Trophoblast cell (in vitro differentiated cells and primary cell): Measurements from ENCODE around the gene SPATS2L.

Source experiments
- DNase-seq, 2 donors: peaks; one replicate each; pipeline ENCODE4 v3.0.0-alpha.2; 2016
- H2AFZ ChIP-seq: 2 replicates; pipeline ENCODE4 v1.6.1; 2013; ENCODE audit warnings: low read length, moderate library complexity, mild to moderate bottlenecking; ENCODE audit not compliant: insufficient read depth, poor library complexity
- H2AK5ac ChIP-seq: 2 replicates; pipeline ENCODE4 v1.6.1; 2013; ENCODE audit warnings: mild to moderate bottlenecking, low read length
- H2BK120ac ChIP-seq: 2 replicates; pipeline ENCODE4 v1.6.1; 2013; ENCODE audit warnings: low read length, mild to moderate bottlenecking, moderate library complexity; ENCODE audit not compliant: insufficient read depth, poor library complexity
- H2BK12ac ChIP-seq: 2 replicates; pipeline ENCODE4 v1.6.1; 2013; ENCODE audit warnings: mild to moderate bottlenecking, low read length, moderate library complexity
- H2BK5ac ChIP-seq: 2 replicates; pipeline ENCODE4 v1.6.1; 2013; ENCODE audit warnings: low read length, low read depth, moderate library complexity, mild to moderate bottlenecking; ENCODE audit not compliant: poor library complexity
- H3K14ac ChIP-seq: 2 replicates; pipeline ENCODE4 v1.6.1; 2013; ENCODE audit warnings: mild to moderate bottlenecking, low read length
- H3K18ac ChIP-seq: 2 replicates; pipeline ENCODE4 v1.6.1; 2013; ENCODE audit warnings: mild to moderate bottlenecking, low read length
- H3K23ac ChIP-seq: 2 replicates; pipeline ENCODE4 v1.6.1; 2013; ENCODE audit warnings: low read length
- H3K27ac ChIP-seq: 2 replicates; pipeline ENCODE4 v1.5.1; 2013; ENCODE audit warnings: low read depth, mild to moderate bottlenecking, inconsistent platforms, low read length, moderate library complexity
- H3K27me3 ChIP-seq: 2 replicates; pipeline ENCODE4 v1.6.1; 2013; ENCODE audit warnings: inconsistent platforms, mild to moderate bottlenecking, low read length, moderate library complexity; ENCODE audit not compliant: insufficient read depth
- H3K36me3 ChIP-seq, 2 experiments: 1 replicate in 1 of 2; 2 replicates in 1 of 2; pipeline ENCODE4 v1.6.1; 2013; ENCODE audit warnings: low read length in 2 of 2, mild to moderate bottlenecking in 2 of 2, moderate library complexity in 1 of 2; ENCODE audit not compliant: insufficient read depth in 2 of 2, control insufficient read depth in 1 of 2
- H3K4ac ChIP-seq: 2 replicates; pipeline ENCODE4 v1.6.1; 2013; ENCODE audit warnings: low read depth, mild to moderate bottlenecking, low read length, moderate library complexity
- H3K4me1 ChIP-seq, 2 experiments: 1 replicate in 1 of 2; 2 replicates in 1 of 2; pipeline ENCODE4 v1.6.1; 2013; ENCODE audit warnings: low read length in 2 of 2, mild to moderate bottlenecking in 2 of 2, moderate library complexity in 1 of 2; ENCODE audit not compliant: insufficient read depth in 2 of 2, control insufficient read depth in 1 of 2
- H3K4me2 ChIP-seq: 2 replicates; pipeline ENCODE4 v1.6.1; 2013; ENCODE audit warnings: inconsistent platforms, mild to moderate bottlenecking, low read length, moderate library complexity
- H3K4me3 ChIP-seq: 2 replicates; pipeline ENCODE4 v1.5.1; 2013; ENCODE audit warnings: mild to moderate bottlenecking, low read depth, low read length, inconsistent platforms
- H3K79me1 ChIP-seq: one replicate; pipeline ENCODE4 v1.6.1; 2013; ENCODE audit warnings: low read length
- H3K79me2 ChIP-seq: 2 replicates; pipeline ENCODE4 v1.6.1; 2013; ENCODE audit warnings: low read length, mild to moderate bottlenecking; ENCODE audit not compliant: control insufficient read depth, insufficient read depth, poor library complexity
- H3K9ac ChIP-seq: 2 replicates; pipeline ENCODE4 v1.6.1; 2013; ENCODE audit warnings: mild to moderate bottlenecking, low read length
- H3K9me3 ChIP-seq: 2 replicates; pipeline ENCODE4 v1.6.1; 2013; ENCODE audit warnings: low read depth, mild to moderate bottlenecking, control low read depth, inconsistent platforms, low read length; ENCODE audit not compliant: insufficient read depth
- H4K12ac ChIP-seq: 2 replicates; pipeline ENCODE4 v1.6.1; 2013; ENCODE audit warnings: low read depth, mild to moderate bottlenecking, low read length, moderate library complexity
- H4K8ac ChIP-seq: 2 replicates; pipeline ENCODE4 v1.6.1; 2013; ENCODE audit warnings: low read depth, mild to moderate bottlenecking, low read length, moderate library complexity
- H4K91ac ChIP-seq: one replicate; pipeline ENCODE4 v1.6.1; 2013; ENCODE audit warnings: low read depth, mild to moderate bottlenecking, low read length, moderate library complexity
- WGBS: extraction: QIAGEN DNeasy Blood & Tissue Kit; methylation state at CpG from one replicate; pipeline ENCODE4 v1.1.7; 2013; ENCODE audit warnings: missing lambda C conversion rate; ENCODE audit not compliant: insufficient read length, insufficient coverage; ENCODE audit errors: extremely low coverage; 5-methylcytosine and 5-hydroxymethylcytosine counted together

The SPATS2L gene

DNA sequence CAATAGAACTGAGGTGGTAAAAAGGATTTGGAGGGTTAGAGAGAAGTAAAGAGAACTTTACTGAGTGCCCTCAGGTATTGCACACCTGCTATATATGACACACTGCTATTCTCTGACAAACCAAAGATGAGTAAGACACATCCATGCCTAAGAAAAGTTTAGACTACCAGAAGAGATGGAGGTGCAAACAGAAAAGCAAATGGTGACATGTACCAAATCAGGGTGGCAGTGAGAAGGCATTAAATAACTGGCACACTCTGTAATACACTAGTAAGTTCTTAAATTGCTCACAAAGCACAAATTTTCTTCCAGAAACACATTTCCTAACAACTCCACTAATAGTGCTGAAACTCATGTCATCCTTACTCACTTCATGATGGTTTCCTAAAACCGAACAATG, 114.8 kb downstream of the SPATS2L start:
- no peak overlapping the region for H4K8ac ChIP-seq
- H3K4me3 ChIP-seq = no peak overlapping the region
- no peaks in the 10 kb centered on the region for H3K27me3 ChIP-seq
- no peak overlapping the region for H3K4me2 ChIP-seq
- H2BK12ac ChIP-seq = no peak overlapping the region
- H3K18ac ChIP-seq = no peak overlapping the region
- H3K36me3 ChIP-seq = peaks cover 15 to 39% of the 10 kb centered on the region in 2 experiments
- peaks cover 2% of the 10 kb centered on the region for H3K79me2 ChIP-seq
- H3K79me1 ChIP-seq = peaks cover 4% of the 10 kb centered on the region
- H2BK5ac ChIP-seq = no peak overlapping the region
- no CpG with 5 or more reads among the region's 1 CpG for WGBS
- H3K9ac ChIP-seq = no peak overlapping the region
- DNase-seq = no peak
- H4K12ac ChIP-seq = no peak overlapping the region
- no peak overlapping the region for H2AFZ ChIP-seq
- H2BK120ac ChIP-seq = no peak overlapping the region
- peaks cover 0 to 12% of the 10 kb centered on the region in 2 experiments for H3K4me1 ChIP-seq
- H3K27ac ChIP-seq = no peak overlapping the region
- H3K9me3 ChIP-seq = no peaks in the 10 kb centered on the region
- H3K4ac ChIP-seq = no peak overlapping the region
- no peak overlapping the region for H3K23ac ChIP-seq
- no peak overlapping the region for H2AK5ac ChIP-seq
- no peak overlapping the region for H3K14ac ChIP-seq
- no peak overlapping the region for H4K91ac ChIP-seq

DNA sequence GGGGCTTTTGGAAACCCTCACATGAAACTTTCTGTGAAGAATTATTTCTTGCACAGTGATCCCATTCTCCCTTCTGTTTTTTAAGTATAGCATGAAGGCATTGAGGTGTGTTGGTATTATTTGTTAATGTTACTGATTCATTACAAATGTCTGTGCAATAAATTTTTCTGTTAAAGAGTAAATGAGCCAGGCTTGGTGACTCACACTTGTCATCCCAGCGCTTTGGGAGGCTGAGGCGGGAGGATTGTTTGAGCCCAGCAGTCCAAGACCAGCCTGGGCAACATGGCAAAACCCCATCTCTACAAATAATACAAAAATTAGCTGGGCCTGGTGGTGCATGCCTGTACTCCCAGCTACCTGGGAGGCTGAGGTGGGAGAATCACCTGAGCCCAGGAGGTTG, 115.6 kb downstream of the SPATS2L start:
- H3K4ac ChIP-seq = no peak overlapping the region
- no peaks in the 10 kb centered on the region for H3K9me3 ChIP-seq
- peaks cover 2% of the 10 kb centered on the region for H3K79me1 ChIP-seq
- no peak overlapping the region for H2BK12ac ChIP-seq
- H3K18ac ChIP-seq = no peak overlapping the region
- no peak for DNase-seq
- no peak overlapping the region for H4K12ac ChIP-seq
- H3K4me1 ChIP-seq = peaks cover 0 to 11% of the 10 kb centered on the region in 2 experiments
- no peak overlapping the region for H3K4me2 ChIP-seq
- no peak overlapping the region for H3K27ac ChIP-seq
- H2BK120ac ChIP-seq = no peak overlapping the region
- H3K23ac ChIP-seq = no peak overlapping the region
- H2AK5ac ChIP-seq = no peak overlapping the region
- no peak overlapping the region for H3K14ac ChIP-seq
- H2AFZ ChIP-seq = no peak overlapping the region
- H3K27me3 ChIP-seq = no peaks in the 10 kb centered on the region
- no peak overlapping the region for H3K9ac ChIP-seq
- no CpG with 5 or more reads among the region's 2 CpGs for WGBS
- no peak overlapping the region for H3K4me3 ChIP-seq
- peaks cover 12 to 37% of the 10 kb centered on the region in 2 experiments for H3K36me3 ChIP-seq
- H4K8ac ChIP-seq = no peak overlapping the region
- H4K91ac ChIP-seq = no peak overlapping the region
- no peaks in the 10 kb centered on the region for H3K79me2 ChIP-seq
- no peak overlapping the region for H2BK5ac ChIP-seq

DNA sequence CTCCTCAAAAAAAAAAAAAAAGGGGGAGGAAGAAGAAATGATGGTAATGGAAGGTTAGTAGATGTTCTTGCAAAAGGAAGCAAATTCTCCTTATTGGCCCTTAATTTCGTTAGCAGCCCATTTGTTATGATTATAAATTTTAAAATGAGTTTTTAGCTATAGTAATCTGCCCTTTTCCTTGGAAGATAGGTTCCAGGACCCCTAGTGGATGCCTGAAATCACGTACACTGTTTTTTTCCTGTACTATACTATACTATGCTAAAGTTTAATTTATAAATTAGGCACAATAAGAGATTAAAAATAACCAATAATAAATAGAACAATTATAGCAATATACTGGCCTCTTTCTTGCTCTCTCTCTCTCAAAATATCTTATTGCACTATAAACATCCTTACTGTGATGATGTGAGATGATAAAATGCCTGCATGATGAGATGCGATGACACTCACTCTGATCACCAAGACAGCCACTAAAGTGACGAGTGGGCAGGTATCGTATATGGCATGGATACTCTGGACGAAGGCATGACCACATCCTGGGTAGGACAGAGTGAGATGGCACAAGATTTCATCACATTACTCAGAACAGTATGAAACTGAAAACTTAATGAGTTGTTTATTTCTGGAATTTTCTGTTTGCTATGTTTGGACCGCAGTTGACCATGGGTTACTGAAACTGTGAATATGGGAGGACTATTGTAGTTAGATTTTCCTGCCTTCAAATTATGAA, 116.2 kb downstream of the SPATS2L start:
- Histone ChIP-seq H4K8ac (no peak overlapping the region), H3K27me3 (no peaks in the 10 kb centered on the region), H3K4me3 (no peak overlapping the region), H3K27ac (no peak overlapping the region), H3K79me2 (no peaks in the 10 kb centered on the region), H3K4me1 (peaks cover 0 to 9% of the 10 kb centered on the region in 2 experiments), H4K12ac (no peak overlapping the region), H3K79me1 (peaks cover under 1% of the 10 kb centered on the region), H2BK5ac (no peak overlapping the region), H2BK12ac (no peak overlapping the region), H3K36me3 (peaks cover 9 to 33% of the 10 kb centered on the region in 2 experiments), H3K14ac (no peak overlapping the region), H3K23ac (no peak overlapping the region), H4K91ac (no peak overlapping the region), H2AK5ac (no peak overlapping the region), H2AFZ (no peak overlapping the region), H3K18ac (no peak overlapping the region), H2BK120ac (no peak overlapping the region), H3K9ac (no peak overlapping the region), H3K9me3 (no peaks in the 10 kb centered on the region), H3K4me2 (no peak overlapping the region), H3K4ac (no peak overlapping the region)
- whole genome bisulfite sequencing = no CpG with 5 or more reads among the region's 7 CpGs
- DNase-seq = no peak

DNA sequence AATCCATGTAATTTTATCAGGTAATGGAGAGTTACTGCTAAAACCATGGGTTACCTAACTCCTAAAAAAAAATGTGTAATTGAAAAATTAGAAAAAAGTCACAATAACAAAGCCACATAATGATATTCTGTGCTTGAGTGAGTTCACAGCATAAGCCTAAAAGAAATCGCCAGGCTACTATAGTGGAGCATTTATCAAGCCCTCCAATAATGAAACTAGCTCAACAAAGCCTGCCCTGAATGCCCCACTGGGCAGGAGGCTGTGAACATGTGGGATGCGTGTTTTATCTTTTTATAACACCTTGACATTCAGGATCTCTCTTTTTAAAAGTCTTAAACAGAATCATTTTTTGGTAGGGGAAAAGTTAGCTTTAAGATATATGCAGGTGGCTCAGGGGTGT, 117.0 kb downstream of the SPATS2L start:
- H3K36me3 ChIP-seq = peaks cover 11 to 30% of the 10 kb centered on the region in 2 experiments
- H3K4me2 ChIP-seq = no peak overlapping the region
- no peak overlapping the region for H3K4ac ChIP-seq
- peaks cover 0 to 5% of the 10 kb centered on the region in 2 experiments for H3K4me1 ChIP-seq
- H2AFZ ChIP-seq = no peak overlapping the region
- H3K9me3 ChIP-seq = no peaks in the 10 kb centered on the region
- no peak overlapping the region for H3K23ac ChIP-seq
- H3K27ac ChIP-seq = no peak overlapping the region
- H4K91ac ChIP-seq = no peak overlapping the region
- no peak overlapping the region for H4K12ac ChIP-seq
- H2BK5ac ChIP-seq = no peak overlapping the region
- no peak for DNase-seq
- no peak overlapping the region for H2BK12ac ChIP-seq
- H3K14ac ChIP-seq = no peak overlapping the region
- H3K9ac ChIP-seq = no peak overlapping the region
- H3K79me2 ChIP-seq = no peaks in the 10 kb centered on the region
- no peaks in the 10 kb centered on the region for H3K27me3 ChIP-seq
- H2BK120ac ChIP-seq = no peak overlapping the region
- H3K18ac ChIP-seq = no peak overlapping the region
- no peaks in the 10 kb centered on the region for H3K79me1 ChIP-seq
- WGBS = no CpG with 5 or more reads among the region's 2 CpGs
- no peak overlapping the region for H3K4me3 ChIP-seq
- no peak overlapping the region for H2AK5ac ChIP-seq
- no peak overlapping the region for H4K8ac ChIP-seq
